Breast epithelium (tissue), 4 donors: Measurements from ENCODE around the gene RNF19B. TPM values are rescaled to one million over a fixed set of nuclear protein-coding genes. Genes with fewer than 3 reads are reported as not detected.

Experiments used
- DNase-seq, 2 donors: peaks; one replicate each; pipeline ENCODE4 v3.0.0-alpha.2; 2019; ENCODE audit warnings: low spot score in 2 of 2
- H3K27ac ChIP-seq, 2 donors: fragments of 200-600 bp; sonication (generic) in 1 of 2; one replicate each; pipeline ENCODE4 v1.5.1; 2016 to 2019; ENCODE audit warnings: mild to moderate bottlenecking in 1 of 2
- H3K27me3 ChIP-seq, 2 donors: fragments of 200-600 bp; sonication (generic) in 1 of 2; one replicate each; pipeline versions ENCODE4 v1.5.1 to v1.6.0; 2017 to 2019; ENCODE audit warnings: control low read depth in 1 of 2, mild to moderate bottlenecking in 1 of 2
- H3K36me3 ChIP-seq: fragments of 200-600 bp; one replicate; pipeline ENCODE4 v1.5.1; 2019
- H3K4me1 ChIP-seq, 2 donors: fragments of 200-600 bp; sonication (generic); one replicate each; pipeline ENCODE4 v1.5.1; 2016 to 2019; ENCODE audit warnings: control low read depth in 1 of 2
- H3K4me3 ChIP-seq, 3 donors: fragments of 200-600 bp; sonication (generic); 1 replicate in 2 of 3; 2 replicates in 1 of 3; pipeline ENCODE4 v1.5.1; 2016 to 2019; ENCODE audit warnings: mild to moderate bottlenecking in 3 of 3, moderate library complexity in 2 of 3
- H3K9me3 ChIP-seq, 2 donors: fragments of 200-600 bp; sonication (generic) in 1 of 2; one replicate each; pipeline ENCODE4 v1.5.1; 2016 to 2019; ENCODE audit warnings: control low read depth in 1 of 2
- POLR2A ChIP-seq: fragments of 450-650 bp; IDR thresholded peaks from one replicate; pipeline ENCODE4 v1.6.1; 2016; ENCODE audit warnings: antibody characterized with exemption, mild to moderate bottlenecking, moderate library complexity
- POLR2AphosphoS5 ChIP-seq, 3 donors: sonication (generic); formaldehyde crosslinking; IDR thresholded peaks; one replicate each; pipeline ENCODE4 v1.6.1; 2017; ENCODE audit warnings: antibody characterized with exemption in 3 of 3
- intact Hi-C: fragments of 100-400 bp; cut with DNase I; formaldehyde crosslinking; loops from one replicate; pipeline ENCODE4 v1.15.1; 2023; ENCODE audit warnings: low total_unique reads
- total RNA-seq, 3 donors: library from RNA; depleted of rRNA; stranded (reverse); fragments of >200 nt; gene quantifications; one replicate each; pipeline ENCODE4 v1.1.0, GENCODE V29; 2016
- TF ChIP-seq, protein P1 (sequence below), 3 donors: fragments of 450-650 bp; IDR thresholded peaks; one replicate each; pipeline ENCODE4 v1.5.1; 2016 to 2017; ENCODE audit warnings: antibody characterized with exemption in 3 of 3, mild to moderate bottlenecking in 3 of 3, moderate library complexity in 3 of 3

Gene RNF19B, protein sequence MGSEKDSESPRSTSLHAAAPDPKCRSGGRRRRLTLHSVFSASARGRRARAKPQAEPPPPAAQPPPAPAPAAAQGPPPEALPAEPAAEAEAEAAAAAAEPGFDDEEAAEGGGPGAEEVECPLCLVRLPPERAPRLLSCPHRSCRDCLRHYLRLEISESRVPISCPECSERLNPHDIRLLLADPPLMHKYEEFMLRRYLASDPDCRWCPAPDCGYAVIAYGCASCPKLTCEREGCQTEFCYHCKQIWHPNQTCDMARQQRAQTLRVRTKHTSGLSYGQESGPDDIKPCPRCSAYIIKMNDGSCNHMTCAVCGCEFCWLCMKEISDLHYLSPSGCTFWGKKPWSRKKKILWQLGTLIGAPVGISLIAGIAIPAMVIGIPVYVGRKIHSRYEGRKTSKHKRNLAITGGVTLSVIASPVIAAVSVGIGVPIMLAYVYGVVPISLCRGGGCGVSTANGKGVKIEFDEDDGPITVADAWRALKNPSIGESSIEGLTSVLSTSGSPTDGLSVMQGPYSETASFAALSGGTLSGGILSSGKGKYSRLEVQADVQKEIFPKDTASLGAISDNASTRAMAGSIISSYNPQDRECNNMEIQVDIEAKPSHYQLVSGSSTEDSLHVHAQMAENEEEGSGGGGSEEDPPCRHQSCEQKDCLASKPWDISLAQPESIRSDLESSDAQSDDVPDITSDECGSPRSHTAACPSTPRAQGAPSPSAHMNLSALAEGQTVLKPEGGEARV
- 10 to 100 TPM; 15.7 to 22.5 (median 16.7) TPM for total RNA-seq

DNA sequence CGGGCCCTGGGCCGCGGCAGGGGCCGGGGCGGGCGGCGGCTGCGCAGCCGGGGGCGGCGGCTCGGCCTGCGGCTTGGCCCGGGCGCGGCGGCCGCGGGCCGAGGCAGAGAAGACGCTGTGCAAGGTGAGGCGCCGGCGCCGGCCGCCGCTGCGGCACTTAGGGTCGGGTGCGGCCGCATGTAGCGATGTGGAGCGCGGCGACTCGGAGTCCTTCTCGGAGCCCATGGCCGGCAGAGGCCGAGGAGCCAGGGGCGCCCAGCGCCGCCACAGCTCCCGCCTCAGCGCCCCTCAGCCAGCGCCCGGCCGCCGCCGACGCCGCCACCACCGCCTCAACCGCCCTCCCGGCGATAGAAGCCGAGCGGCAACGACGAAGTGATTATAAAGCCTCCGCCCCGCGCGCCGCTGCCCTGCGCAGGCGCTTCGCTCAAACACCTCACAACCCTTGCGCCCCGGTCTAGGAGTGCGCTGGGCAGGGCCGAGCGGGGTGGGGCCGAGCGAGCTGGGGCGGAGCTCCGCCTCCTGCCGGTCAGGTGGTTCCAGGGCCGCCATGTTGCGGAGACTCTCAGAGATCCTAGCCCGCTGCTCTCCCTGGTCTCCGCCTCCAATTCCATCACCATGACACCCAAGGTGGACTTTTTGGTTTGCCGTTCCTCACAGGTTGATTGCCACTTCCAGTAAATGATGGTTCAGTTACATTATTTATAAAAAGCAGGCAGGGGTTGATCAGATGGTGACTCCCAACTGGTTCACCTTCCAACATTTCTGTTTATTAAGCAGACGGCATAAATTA lies at the start of gene RNF19B:
Gene RNF19B, minus strand, starts transcription at position 349 of the 790 bp plus-strand sequence. Its CDS starts 124 bp downstream, at position 225.
- TF ChIP-seq POLR2A: peak; percentile 82
- TF ChIP-seq, protein P1, sequence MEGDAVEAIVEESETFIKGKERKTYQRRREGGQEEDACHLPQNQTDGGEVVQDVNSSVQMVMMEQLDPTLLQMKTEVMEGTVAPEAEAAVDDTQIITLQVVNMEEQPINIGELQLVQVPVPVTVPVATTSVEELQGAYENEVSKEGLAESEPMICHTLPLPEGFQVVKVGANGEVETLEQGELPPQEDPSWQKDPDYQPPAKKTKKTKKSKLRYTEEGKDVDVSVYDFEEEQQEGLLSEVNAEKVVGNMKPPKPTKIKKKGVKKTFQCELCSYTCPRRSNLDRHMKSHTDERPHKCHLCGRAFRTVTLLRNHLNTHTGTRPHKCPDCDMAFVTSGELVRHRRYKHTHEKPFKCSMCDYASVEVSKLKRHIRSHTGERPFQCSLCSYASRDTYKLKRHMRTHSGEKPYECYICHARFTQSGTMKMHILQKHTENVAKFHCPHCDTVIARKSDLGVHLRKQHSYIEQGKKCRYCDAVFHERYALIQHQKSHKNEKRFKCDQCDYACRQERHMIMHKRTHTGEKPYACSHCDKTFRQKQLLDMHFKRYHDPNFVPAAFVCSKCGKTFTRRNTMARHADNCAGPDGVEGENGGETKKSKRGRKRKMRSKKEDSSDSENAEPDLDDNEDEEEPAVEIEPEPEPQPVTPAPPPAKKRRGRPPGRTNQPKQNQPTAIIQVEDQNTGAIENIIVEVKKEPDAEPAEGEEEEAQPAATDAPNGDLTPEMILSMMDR (IDR thresholded peaks at IDR 0.05): peak; percentile 16 to 44 (median 34)
- peak; percentile 89 to 96 (median 95) for TF ChIP-seq POLR2AphosphoS5 (IDR thresholded peaks at IDR 0.05)
- no peaks in the 10 kb centered on the region for H3K27me3 ChIP-seq
- no peaks in the 10 kb centered on the region for H3K9me3 ChIP-seq
- no peaks in the 10 kb centered on the region for H3K36me3 ChIP-seq
- DNase-seq: peak; percentile 94 to 95
- peak within 1 kb of the TSS; percentile 92 to 98 (median 95) for H3K4me3 ChIP-seq
- intact Hi-C loops: no loop called here
- H3K4me1 ChIP-seq: peaks cover 6 to 13% of the 10 kb centered on the region in 2 donors
- peak within 1 kb of the TSS; percentile 89 to 94 for H3K27ac ChIP-seq

DNA sequence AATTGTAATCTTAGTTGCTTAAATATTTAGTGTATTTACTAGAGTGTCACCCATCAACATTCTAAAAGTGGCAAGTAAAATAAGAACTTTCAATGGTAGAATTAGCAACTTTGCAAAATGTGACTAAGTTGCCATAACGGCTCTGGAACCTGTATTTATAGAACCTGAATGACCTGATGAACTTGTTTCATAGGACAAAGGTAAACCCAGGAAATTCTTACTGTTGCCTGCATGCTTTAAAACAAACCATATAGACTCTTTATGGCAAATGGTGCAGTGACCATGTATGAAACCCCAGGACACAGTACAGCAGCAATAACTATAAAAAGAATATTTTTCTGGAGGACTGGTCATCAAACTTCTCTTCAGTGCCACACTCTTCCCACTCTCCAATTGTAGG lies 49.2 kb upstream of the RNF19B start:
- H3K27ac ChIP-seq: no peak overlapping the region
- intact Hi-C loops: no loop called here
- peaks cover 0 to 23% of the 10 kb centered on the region in 2 donors for H3K4me1 ChIP-seq
- no peaks in the 10 kb centered on the region for H3K27me3 ChIP-seq
- H3K4me3 ChIP-seq: no peak overlapping the region
- no peak for DNase-seq
- TF ChIP-seq POLR2AphosphoS5 (IDR thresholded peaks at IDR 0.05) (no peak), POLR2A (no peak)
- TF ChIP-seq, protein P1 (IDR thresholded peaks at IDR 0.05): no peak
- no peaks in the 10 kb centered on the region for H3K9me3 ChIP-seq
- no peaks in the 10 kb centered on the region for H3K36me3 ChIP-seq

DNA sequence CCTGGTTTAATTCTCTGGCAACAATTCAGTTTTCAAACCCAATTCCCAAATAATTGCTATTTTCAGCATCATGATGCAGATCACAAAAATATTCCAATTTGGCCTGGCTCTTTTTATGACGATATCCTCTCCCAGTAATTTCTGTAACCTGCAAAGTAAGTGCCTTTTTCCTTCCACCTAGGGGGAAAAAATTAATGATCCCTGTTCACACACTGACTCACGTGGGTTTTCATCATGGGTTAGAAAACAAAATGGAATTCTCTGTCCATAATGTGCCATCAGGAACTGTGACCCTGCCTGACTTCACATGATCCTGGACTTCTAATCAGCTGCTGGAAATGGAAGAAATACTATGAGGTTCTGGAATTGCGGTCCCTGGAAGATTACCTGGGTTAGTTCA lies 47.6 kb upstream of the RNF19B start:
- peaks cover 0 to 32% of the 10 kb centered on the region in 2 donors for H3K4me1 ChIP-seq
- H3K4me3 ChIP-seq: no peak overlapping the region
- TF ChIP-seq POLR2A: no peak
- TF ChIP-seq, protein P1 (IDR thresholded peaks at IDR 0.05): no peak
- no peak for TF ChIP-seq POLR2AphosphoS5 (IDR thresholded peaks at IDR 0.05)
- intact Hi-C loops: no loop called here
- peak overlapping the region; percentile 88 to 95 for H3K27ac ChIP-seq
- no peaks in the 10 kb centered on the region for H3K9me3 ChIP-seq
- no peaks in the 10 kb centered on the region for H3K27me3 ChIP-seq
- no peak for DNase-seq
- H3K36me3 ChIP-seq: no peaks in the 10 kb centered on the region

DNA sequence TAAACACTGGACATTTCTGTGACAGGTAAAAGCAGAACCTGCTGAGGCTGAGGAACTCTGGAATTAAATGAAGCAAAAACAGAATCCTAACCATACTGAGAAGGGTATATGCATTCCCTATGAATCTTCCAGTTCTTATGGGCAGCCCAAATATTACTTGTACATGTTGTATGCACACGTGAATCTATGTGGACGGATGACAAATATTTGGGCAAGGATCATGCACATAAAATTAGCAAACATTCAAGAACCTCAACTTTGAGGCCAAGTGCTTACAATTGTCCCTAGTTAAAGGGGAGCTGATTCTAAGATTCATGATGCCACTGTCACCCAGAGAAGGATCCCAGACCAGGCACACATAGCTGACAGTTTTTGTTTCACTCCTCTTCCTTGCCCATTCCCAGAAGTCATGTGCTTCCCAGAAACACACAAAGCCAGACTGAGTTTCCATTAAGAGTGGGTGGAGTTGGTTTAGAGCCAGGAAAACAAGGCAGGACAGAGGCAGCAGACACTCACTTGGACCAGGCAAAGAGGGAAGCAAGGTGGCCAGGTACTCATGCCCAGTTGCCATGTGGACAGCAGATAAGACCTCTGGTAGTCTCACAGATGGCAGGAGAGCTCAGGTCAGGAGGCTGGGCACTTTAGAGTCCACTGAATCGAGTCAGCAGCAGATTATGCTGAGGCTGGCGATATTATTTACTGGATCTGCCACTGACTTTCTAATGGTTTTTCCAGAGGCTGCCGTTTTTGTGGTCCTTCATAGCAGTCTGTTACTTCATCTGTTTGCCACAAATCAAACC lies 46.5 kb upstream of the RNF19B start:
- peak in 1 of 2 donors; percentile 70 for DNase-seq
- Histone ChIP-seq H3K27ac (peak overlapping the region; percentile 88 to 95), H3K27me3 (no peaks in the 10 kb centered on the region), H3K36me3 (no peaks in the 10 kb centered on the region), H3K9me3 (no peaks in the 10 kb centered on the region), H3K4me1 (peaks cover 0 to 36% of the 10 kb centered on the region in 2 donors), H3K4me3 (peak overlapping the region in 1 of 3 donors; percentile 19)
- intact Hi-C loops: loop anchor here (1.0 kb wide), 1 partner anchor 25 kb away; the partner anchor contains the start of gene AK2
- peak; percentile 67 to 78 (median 72) for TF ChIP-seq POLR2AphosphoS5 (IDR thresholded peaks at IDR 0.05)
- TF ChIP-seq, protein P1 (IDR thresholded peaks at IDR 0.05): no peak
